NCI-H748 (cell line): Measurements from ENCODE around the gene RNF141.

Experiments used
- DNase-seq: peaks from one replicate; lab custom pipeline; 2025; ENCODE audit not compliant: unreplicated experiment; lab: John Stamatoyannopoulos, UW

The RNF141 gene

GRCh38 chr11:10483174-10483573 lies 57.8 kb downstream of the RNF141 start:
- no peak for DNase-seq

- no peak for DNase-seq
Observed at GRCh38 chr11:10481560-10482349, 59.2 kb downstream of the RNF141 start.

GRCh38 chr11:10480760-10481159 lies 60.2 kb downstream of the RNF141 start:
- DNase-seq, result no peak

- no peak for DNase-seq
Observed at GRCh38 chr11:10480026-10480425, 61.0 kb downstream of the RNF141 start.

GRCh38 chr11:10478574-10479550 lies 62.1 kb downstream of the RNF141 start:
- DNase-seq, result no peak

GRCh38 chr11:10478066-10478465 lies 62.9 kb downstream of the RNF141 start:
- DNase-seq, result no peak

GRCh38 chr11:10477690-10478046 lies 63.3 kb downstream of the RNF141 start:
- DNase-seq, result no peak

GRCh38 chr11:10476927-10477689 lies 63.9 kb downstream of the RNF141 start:
- no peak for DNase-seq

GRCh38 chr11:10476342-10476741 lies 64.6 kb downstream of the RNF141 start:
- no peak for DNase-seq

- no peak for DNase-seq
Observed at GRCh38 chr11:10474551-10474950, 66.4 kb downstream of the RNF141 start.

GRCh38 chr11:10473371-10473770 lies 67.6 kb downstream of the RNF141 start:
- no peak for DNase-seq

GRCh38 chr11:10462746-10463300 lies 78.2 kb downstream of the RNF141 start:
- DNase-seq, result no peak
